Erythroblast (primary cell): ENCODE results near the gene MAT2A.

Experiments used
- GATA1 ChIP-seq: IDR thresholded peaks from 2 replicates; pipeline ENCODE4 v1.6.1; 2011; ENCODE audit warnings: low read depth, mild to moderate bottlenecking, control low read depth, low read length, moderate library complexity
- POLR2A ChIP-seq: IDR thresholded peaks from 2 replicates; pipeline ENCODE4 v1.6.1; 2011; ENCODE audit warnings: mild to moderate bottlenecking, low read length

DNA sequence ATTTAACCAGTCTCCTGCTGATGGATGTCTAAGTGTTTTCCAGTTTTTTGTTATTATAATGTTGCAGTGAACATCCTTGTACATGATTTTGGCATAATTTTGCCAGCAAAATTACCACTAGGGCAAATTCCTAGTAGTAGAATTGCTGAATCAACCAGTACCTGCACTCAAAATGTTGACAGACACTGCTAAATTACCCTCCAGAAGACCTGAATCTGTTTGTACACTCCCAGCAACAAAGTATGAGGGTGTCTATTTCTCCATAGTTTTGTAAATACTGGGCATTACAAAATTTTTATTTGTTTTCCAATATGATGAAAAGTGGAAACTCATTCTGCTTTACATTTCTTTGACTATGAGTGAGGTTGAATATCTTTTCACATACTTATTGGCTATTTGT is 11.2 kb upstream of the MAT2A start:
- TF ChIP-seq POLR2A (no peak), GATA1 (no peak)
